OCI-LY1 (cell line): ENCODE results near the gene TMEM87A.
"Not testable (repeated sequence)": the region's sequence is repeated elsewhere in the genome, so short reads cannot be mapped to it uniquely, and the experiment has no call there.

ENCODE experiments used
- H2AFZ ChIP-seq: fragments of 200-600 bp; sonication (generic), shearing (Covaris generic); 2 replicates; pipeline ENCODE4 v1.6.0; 2014; ENCODE audit warnings: antibody characterized with exemption, mild to moderate bottlenecking, low read length
- H3F3A ChIP-seq: fragments of 200-600 bp; sonication (generic), shearing (Covaris generic); 2 replicates; pipeline ENCODE4 v1.6.0; 2014; ENCODE audit warnings: mild to moderate bottlenecking, antibody characterized with exemption, low read length, moderate library complexity; ENCODE audit not compliant: insufficient read depth
- H3K27ac ChIP-seq: fragments of 200-600 bp; sonication (generic); 2 replicates; pipeline ENCODE4 v1.5.1; 2014; ENCODE audit warnings: low read length, mixed run types, mild to moderate bottlenecking, low read depth; ENCODE audit not compliant: poor library complexity, severe bottlenecking
- H3K27me3 ChIP-seq: fragments of 200-600 bp; sonication (generic); 2 replicates; pipeline ENCODE4 v1.6.0; 2014; ENCODE audit warnings: antibody characterized with exemption, mild to moderate bottlenecking, low read length, moderate library complexity; ENCODE audit not compliant: insufficient read depth
- H3K36me3 ChIP-seq: fragments of 200-600 bp; sonication (generic); 2 replicates; pipeline ENCODE4 v1.6.1; 2014; ENCODE audit warnings: mild to moderate bottlenecking, antibody characterized with exemption, low read length, moderate library complexity, mixed read lengths; ENCODE audit not compliant: insufficient read depth
- H3K4me1 ChIP-seq: fragments of 200-600 bp; sonication (generic); 2 replicates; pipeline ENCODE4 v1.5.1; 2014; ENCODE audit warnings: mild to moderate bottlenecking, low read length, moderate library complexity; ENCODE audit not compliant: insufficient read depth, severe bottlenecking
- H3K4me2 ChIP-seq: fragments of 200-600 bp; sonication (generic), shearing (Covaris generic); 2 replicates; pipeline ENCODE4 v1.6.1; 2014; ENCODE audit warnings: low read length
- H3K4me3 ChIP-seq: fragments of 200-600 bp; sonication (generic); 2 replicates; pipeline ENCODE4 v1.5.1; 2014; ENCODE audit warnings: low read length, low read depth, mild to moderate bottlenecking, mixed read lengths; ENCODE audit not compliant: poor library complexity, severe bottlenecking
- H3K79me2 ChIP-seq: fragments of 200-600 bp; shearing (Covaris generic); 2 replicates; pipeline ENCODE4 v1.6.1; 2016; ENCODE audit warnings: mixed run types, low read length, mixed read lengths; ENCODE audit not compliant: insufficient read depth
- H3K9ac ChIP-seq: fragments of 200-600 bp; sonication (generic), shearing (Covaris generic); 2 replicates; pipeline ENCODE4 v1.6.1; 2014; ENCODE audit warnings: mild to moderate bottlenecking, low read length, mixed read lengths
- H3K9me2 ChIP-seq: fragments of 200-600 bp; sonication (generic), shearing (Covaris generic); 2 replicates; pipeline ENCODE4 v1.6.1; 2014; ENCODE audit warnings: low read depth, mild to moderate bottlenecking, low read length, mixed read lengths
- H3K9me3 ChIP-seq: fragments of 200-600 bp; shearing (Covaris generic); 2 replicates; pipeline ENCODE4 v1.6.1; 2014; ENCODE audit warnings: low read length, mixed read lengths
- H4K20me1 ChIP-seq: fragments of 200-600 bp; sonication (generic), shearing (Covaris generic); 2 replicates; pipeline ENCODE4 v1.6.0; 2016; ENCODE audit warnings: mild to moderate bottlenecking, low read length; ENCODE audit not compliant: insufficient read depth
- CTCF ChIP-seq: fragments of 200-600 bp; sonication (generic), shearing (Covaris generic); IDR thresholded peaks from 2 replicates; pipeline ENCODE4 v1.5.1; 2017; ENCODE audit warnings: mild to moderate bottlenecking, antibody characterized with exemption, low read length, moderate library complexity, mixed read lengths
- EZH2 ChIP-seq: fragments of 200-600 bp; sonication (generic), shearing (Covaris generic); IDR thresholded peaks from 2 replicates; pipeline ENCODE4 v1.8.0; 2017; ENCODE audit warnings: borderline replicate concordance, mixed run types, mild to moderate bottlenecking, antibody characterized with exemption, low read length, moderate library complexity, mixed read lengths

Gene TMEM87A

DNA sequence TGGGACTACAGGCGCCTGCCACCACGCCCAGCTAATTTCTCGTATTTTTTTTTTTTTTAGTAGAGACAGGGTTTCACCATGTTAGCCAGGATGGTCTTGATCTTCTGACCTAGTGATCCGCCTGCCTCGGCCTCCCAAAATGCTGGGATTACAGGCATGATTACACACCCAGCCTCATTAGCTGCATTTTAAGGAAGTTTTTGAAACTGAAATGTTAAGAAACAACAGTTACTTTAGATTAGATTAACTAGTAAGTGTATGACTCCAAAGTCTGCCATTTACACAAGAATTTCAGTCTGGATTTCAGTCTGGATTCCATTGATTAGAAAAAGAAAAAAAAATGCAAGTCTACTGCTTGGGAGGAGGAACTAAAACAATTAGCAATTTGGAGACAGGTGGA is 40.6 kb downstream of the TMEM87A start:
- peaks cover 66% of the 10 kb centered on the region; the same call in 1 of the 2 replicates for H3K36me3 ChIP-seq
- H3K9me3 ChIP-seq: no peaks in the 10 kb centered on the region
- H4K20me1 ChIP-seq: no peaks in the 10 kb centered on the region
- H3K9me2 ChIP-seq: no peaks in the 10 kb centered on the region
- H3K4me1 ChIP-seq: no peaks in the 10 kb centered on the region
- no peaks in the 10 kb centered on the region for H3K27me3 ChIP-seq
- no peak overlapping the region for H3K4me2 ChIP-seq
- H3K9ac ChIP-seq: no peak overlapping the region
- H3F3A ChIP-seq: no peaks in the 10 kb centered on the region
- H2AFZ ChIP-seq: no peak overlapping the region
- no peak overlapping the region for H3K4me3 ChIP-seq
- no peak overlapping the region for H3K27ac ChIP-seq
- no peaks in the 10 kb centered on the region for H3K79me2 ChIP-seq
- TF ChIP-seq EZH2 (no peak), CTCF (no peak)

DNA sequence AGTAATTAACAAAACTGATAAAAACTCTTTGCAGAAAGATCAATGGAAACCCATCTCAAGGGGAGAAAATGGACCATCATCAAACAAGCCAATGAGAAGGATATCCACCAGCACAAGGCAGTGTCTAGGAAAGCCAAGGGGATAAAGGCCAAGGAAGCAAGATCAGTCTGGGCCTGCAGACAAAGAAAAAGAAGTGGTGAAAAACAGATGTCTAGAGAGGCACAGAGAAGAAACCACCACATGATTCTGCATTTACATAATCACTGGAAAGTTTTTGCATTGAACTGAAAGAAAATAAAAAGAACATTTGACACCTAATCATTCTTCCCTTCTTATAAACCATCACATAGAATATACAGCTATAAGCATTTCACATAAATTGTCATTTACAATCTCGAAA is 42.1 kb downstream of the TMEM87A start:
- Histone ChIP-seq H3F3A (no peaks in the 10 kb centered on the region), H3K27me3 (no peaks in the 10 kb centered on the region), H3K27ac (no peak overlapping the region), H3K9me2 (no peaks in the 10 kb centered on the region), H3K4me1 (no peaks in the 10 kb centered on the region), H3K79me2 (no peaks in the 10 kb centered on the region), H4K20me1 (no peaks in the 10 kb centered on the region), H3K4me3 (no peak overlapping the region), H3K4me2 (no peak overlapping the region), H3K9me3 (no peaks in the 10 kb centered on the region), H2AFZ (no peak overlapping the region), H3K9ac (no peak overlapping the region), H3K36me3 (peaks cover 67% of the 10 kb centered on the region)
- no peak for TF ChIP-seq CTCF
- no peak for TF ChIP-seq EZH2

DNA sequence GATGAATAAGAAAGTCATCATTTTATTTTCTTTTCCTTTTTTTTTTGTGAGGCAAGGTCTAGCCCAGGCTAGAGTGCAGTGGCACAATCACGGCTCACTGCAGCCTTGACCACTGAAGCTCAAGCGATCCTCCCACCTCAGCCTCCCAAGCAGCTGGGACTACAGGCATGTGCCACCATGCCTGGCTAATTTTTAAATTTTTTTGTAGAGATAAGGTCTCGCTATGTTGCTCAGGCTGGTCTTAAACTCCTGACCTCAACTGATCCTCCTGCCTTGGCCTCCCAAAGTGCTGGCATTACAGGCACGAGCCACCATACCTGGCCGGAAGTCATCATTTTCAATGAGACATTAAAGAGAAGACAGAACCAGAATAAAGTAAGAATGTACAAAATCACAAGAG is 44.3 kb downstream of the TMEM87A start:
- not testable (repeated sequence) for H3K4me2 ChIP-seq, H3K27ac ChIP-seq, H4K20me1 ChIP-seq, H3K9ac ChIP-seq, H3F3A ChIP-seq, H2AFZ ChIP-seq, H3K9me3 ChIP-seq, H3K27me3 ChIP-seq, H3K4me3 ChIP-seq, H3K79me2 ChIP-seq, H3K9me2 ChIP-seq, H3K4me1 ChIP-seq
- H3K36me3 ChIP-seq: peaks cover 57% of the 10 kb centered on the region

- H3K4me2 ChIP-seq: no peak overlapping the region
- H3K9me2 ChIP-seq: no peaks in the 10 kb centered on the region
- peaks cover 52% of the 10 kb centered on the region for H3K36me3 ChIP-seq
- no peaks in the 10 kb centered on the region for H3K9me3 ChIP-seq
- no peaks in the 10 kb centered on the region for H4K20me1 ChIP-seq
- no peaks in the 10 kb centered on the region for H3K79me2 ChIP-seq
- no peak overlapping the region for H3K4me3 ChIP-seq
- no peak overlapping the region for H3K9ac ChIP-seq
- no peaks in the 10 kb centered on the region for H3F3A ChIP-seq
- TF ChIP-seq CTCF (no peak), EZH2 (no peak)
- H3K27ac ChIP-seq: no peak overlapping the region
- H3K4me1 ChIP-seq: no peaks in the 10 kb centered on the region
- H2AFZ ChIP-seq: no peak overlapping the region
- H3K27me3 ChIP-seq: no peaks in the 10 kb centered on the region
Measured at GRCh38 chr15:42228036-42228435, 45.2 kb downstream of the TMEM87A start.
